Measurements from ENCODE around the gene CALCOCO2. TPM values are rescaled to one million over a fixed set of nuclear protein-coding genes. Genes with fewer than 3 reads are reported as not detected.

CALCOCO2 gene
- total and polyA plus RNA-seq, 10 of the 15 experiments (the other 5 are each of a cell fraction or from before 2014, with no cell fraction given): 20.2 to 138 (median 53.1) TPM

GRCh38 chr17:48841395-48841831 lies 10.6 kb downstream of the CALCOCO2 start:
- RAD21 ChIA-PET (ENCODE audit: unreplicated experiment): interaction anchor here (0.9 to 1.9 kb wide), 5 partner anchors 10 to 353 kb away, joined by 3 to 15 read pairs (median 5); no protein-coding TSS in a partner anchor
- H3K4me1 ChIP-seq (ENCODE audit: control insufficient read depth, insufficient read depth, low read length): peaks cover 33% of the 10 kb centered on the region
- CTCF ChIA-PET: interaction anchor here (0.5 to 15.9 kb wide), 9 partner anchors 10 to 116 kb away, joined by 3 to 132 read pairs (median 5); partner anchors contain the start of gene TTLL6
- H3K4me2 ChIP-seq (ENCODE audit: control insufficient read depth, insufficient read depth): peak overlapping the region; percentile 58
- H3K36me3 ChIP-seq (ENCODE audit: control insufficient read depth in 2 of 2, insufficient read depth in 2 of 2, low read length in 1 of 2): peaks cover 1 to 12% of the 10 kb centered on the region in 2 experiments; a peak in 2 of 4 replicates
- ATAC-seq (peak; percentile 91), DNase-seq (ENCODE audit: low read depth, low spot score) (peak; percentile 83), FAIRE-seq (peak; percentile 99)
- peaks cover 21% of the 10 kb centered on the region for H3K79me2 ChIP-seq (ENCODE audit: control insufficient read depth, insufficient read depth, low read length)
- SMC1A ChIA-PET (ENCODE audit: uncharacterized antibody, unreplicated experiment): interaction anchor here (0.6 to 4.3 kb wide), 13 partner anchors 9 to 62 kb away, joined by 3 to 29 read pairs (median 4); partner anchors contain the start of genes ATP5MC1 and CALCOCO2
- intact Hi-C loops (cut with micrococcal nuclease; ENCODE audit: unreplicated experiment) (no loop called here), in situ Hi-C loops (cut with MboI) (no loop called here)
- H3K27ac ChIP-seq (ENCODE audit: control insufficient read depth, insufficient read depth): peak overlapping the region; percentile 71
- WGBS (ENCODE audit: insufficient coverage, insufficient replicate concordance, low lambda C conversion rate, missing lambda C conversion rate): 0% methylated on average over 3 of the region's 3 CpGs
- no peaks in the 10 kb centered on the region for H3K27me3 ChIP-seq (replicated peaks in 1 of 2; ENCODE audit: control insufficient read depth in 2 of 2, insufficient read depth in 2 of 2, low read length in 1 of 2)
- POLR2A ChIA-PET: interaction anchor here (0.5 to 2.1 kb wide), 6 partner anchors 9 to 74 kb away, joined by 3 to 9 read pairs (median 4); partner anchors contain the start of gene ATP5MC1
- no peaks in the 10 kb centered on the region for H4K20me1 ChIP-seq (ENCODE audit: control insufficient read depth, insufficient read depth)
- BruUV-seq (replicated peaks): no TSS peak
- H3K4me3 ChIP-seq: peak overlapping the region; percentile 60
- no peaks in the 10 kb centered on the region; the same call in 2 of the 3 replicates for H3K9me3 ChIP-seq (replicated peaks; ENCODE audit: control insufficient read depth, insufficient read depth, low read length)
- no peak overlapping the region for H2AFZ ChIP-seq (ENCODE audit: control insufficient read depth, low read depth, low read length)
- H3K9ac ChIP-seq (ENCODE audit: control insufficient read depth, insufficient read depth, low read length): 0 out of 2 replicates have a peak overlapping the region, but pooled peaks have one; percentile 40
- no peak for TF ChIP-seq RELA (IDR thresholded peaks at IDR 0.05; ENCODE audit: borderline replicate concordance, partially characterized antibody)
- TF ChIP-seq MTA3 (IDR thresholded peaks at IDR 0.05; ENCODE audit: borderline replicate concordance, low read length): no peak; the same call in 1 of the 2 replicates
- no peak for TF ChIP-seq ELK1 (IDR thresholded peaks at IDR 0.05; ENCODE audit: low read depth, low read length)
- peak; percentile 63 for TF ChIP-seq NBN (IDR thresholded peaks at IDR 0.05)
- TF ChIP-seq RB1 (IDR thresholded peaks at IDR 0.05; ENCODE audit: borderline replicate concordance): no peak
- TF ChIP-seq JUNB (IDR thresholded peaks at IDR 0.05): peak; percentile 82
- TF ChIP-seq, protein P1, sequence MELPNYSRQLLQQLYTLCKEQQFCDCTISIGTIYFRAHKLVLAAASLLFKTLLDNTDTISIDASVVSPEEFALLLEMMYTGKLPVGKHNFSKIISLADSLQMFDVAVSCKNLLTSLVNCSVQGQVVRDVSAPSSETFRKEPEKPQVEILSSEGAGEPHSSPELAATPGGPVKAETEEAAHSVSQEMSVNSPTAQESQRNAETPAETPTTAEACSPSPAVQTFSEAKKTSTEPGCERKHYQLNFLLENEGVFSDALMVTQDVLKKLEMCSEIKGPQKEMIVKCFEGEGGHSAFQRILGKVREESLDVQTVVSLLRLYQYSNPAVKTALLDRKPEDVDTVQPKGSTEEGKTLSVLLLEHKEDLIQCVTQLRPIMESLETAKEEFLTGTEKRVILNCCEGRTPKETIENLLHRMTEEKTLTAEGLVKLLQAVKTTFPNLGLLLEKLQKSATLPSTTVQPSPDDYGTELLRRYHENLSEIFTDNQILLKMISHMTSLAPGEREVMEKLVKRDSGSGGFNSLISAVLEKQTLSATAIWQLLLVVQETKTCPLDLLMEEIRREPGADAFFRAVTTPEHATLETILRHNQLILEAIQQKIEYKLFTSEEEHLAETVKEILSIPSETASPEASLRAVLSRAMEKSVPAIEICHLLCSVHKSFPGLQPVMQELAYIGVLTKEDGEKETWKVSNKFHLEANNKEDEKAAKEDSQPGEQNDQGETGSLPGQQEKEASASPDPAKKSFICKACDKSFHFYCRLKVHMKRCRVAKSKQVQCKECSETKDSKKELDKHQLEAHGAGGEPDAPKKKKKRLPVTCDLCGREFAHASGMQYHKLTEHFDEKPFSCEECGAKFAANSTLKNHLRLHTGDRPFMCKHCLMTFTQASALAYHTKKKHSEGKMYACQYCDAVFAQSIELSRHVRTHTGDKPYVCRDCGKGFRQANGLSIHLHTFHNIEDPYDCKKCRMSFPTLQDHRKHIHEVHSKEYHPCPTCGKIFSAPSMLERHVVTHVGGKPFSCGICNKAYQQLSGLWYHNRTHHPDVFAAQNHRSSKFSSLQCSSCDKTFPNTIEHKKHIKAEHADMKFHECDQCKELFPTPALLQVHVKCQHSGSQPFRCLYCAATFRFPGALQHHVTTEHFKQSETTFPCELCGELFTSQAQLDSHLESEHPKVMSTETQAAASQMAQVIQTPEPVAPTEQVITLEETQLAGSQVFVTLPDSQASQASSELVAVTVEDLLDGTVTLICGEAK (IDR thresholded peaks at IDR 0.05; ENCODE audit: borderline replicate concordance): no peak
- peak; percentile 73 for TF ChIP-seq MTA2 (IDR thresholded peaks at IDR 0.05; ENCODE audit: low read depth)
- TF ChIP-seq ZNF24 (IDR thresholded peaks at IDR 0.05): no peak
- TF ChIP-seq GATAD2B (conservative IDR thresholded peaks at IDR 0.05; ENCODE audit: low read depth): peak; percentile 42; the same call in 1 of the 2 replicates
- TF ChIP-seq CHD1 (IDR thresholded peaks at IDR 0.05; ENCODE audit: low read depth, low read length): no peak
- no peak for TF ChIP-seq SUPT20H (IDR thresholded peaks at IDR 0.05; ENCODE audit: borderline replicate concordance, control insufficient read depth, low read depth, low read length)
- TF ChIP-seq SP1 (IDR thresholded peaks at IDR 0.05; ENCODE audit: low read depth, low read length): no peak
- TF ChIP-seq IKZF2 (IDR thresholded peaks at IDR 0.05): peak; percentile 97 to 98
- TF ChIP-seq SRF (IDR thresholded peaks at IDR 0.05; ENCODE audit: low read depth in 2 of 2, low read length in 2 of 2): no peak
- TF ChIP-seq SMAD5 (IDR thresholded peaks at IDR 0.05; ENCODE audit: low read depth): no peak
- TF ChIP-seq, protein P2, sequence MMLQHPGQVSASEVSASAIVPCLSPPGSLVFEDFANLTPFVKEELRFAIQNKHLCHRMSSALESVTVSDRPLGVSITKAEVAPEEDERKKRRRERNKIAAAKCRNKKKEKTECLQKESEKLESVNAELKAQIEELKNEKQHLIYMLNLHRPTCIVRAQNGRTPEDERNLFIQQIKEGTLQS (IDR thresholded peaks at IDR 0.05; ENCODE audit: borderline replicate concordance, extremely low read depth, low read depth, low read length): no peak
- TF ChIP-seq NFXL1 (IDR thresholded peaks at IDR 0.05; ENCODE audit: borderline replicate concordance): no peak
- no peak for TF ChIP-seq PAX5 (IDR thresholded peaks at IDR 0.05; ENCODE audit: borderline replicate concordance, low read depth, low read length)
- TF ChIP-seq SIX5 (IDR thresholded peaks at IDR 0.05; ENCODE audit: low read depth, low read length, severe bottlenecking): no peak
- 0 out of 3 replicates have a peak, but pooled peaks have one; percentile 46 for TF ChIP-seq POU2F2 (IDR thresholded peaks at IDR 0.05; ENCODE audit: borderline replicate concordance, low read depth, low read length)
